ENCODE measurements around the gene RGS3.

- TF ChIP-seq CTCF (IDR thresholded peaks at IDR 0.05) (no peak), NFYB (CRISPR knock-in tag; conservative IDR thresholded peaks at IDR 0.05; ENCODE audit: low read depth) (no peak), HMGXB4 (CRISPR knock-in tag; IDR thresholded peaks at IDR 0.05) (no peak), NFE2L1 (CRISPR knock-in tag; IDR thresholded peaks at IDR 0.05) (no peak), ZNF138 (CRISPR knock-in tag; conservative IDR thresholded peaks at IDR 0.05) (no peak), MYBL2 (CRISPR knock-in tag; IDR thresholded peaks at IDR 0.05) (no peak), TCF7 (CRISPR knock-in tag; IDR thresholded peaks at IDR 0.05; ENCODE audit: low read depth) (no peak), FOXK1 (CRISPR knock-in tag; IDR thresholded peaks at IDR 0.05) (no peak)
- TF ChIP-seq, protein P1, sequence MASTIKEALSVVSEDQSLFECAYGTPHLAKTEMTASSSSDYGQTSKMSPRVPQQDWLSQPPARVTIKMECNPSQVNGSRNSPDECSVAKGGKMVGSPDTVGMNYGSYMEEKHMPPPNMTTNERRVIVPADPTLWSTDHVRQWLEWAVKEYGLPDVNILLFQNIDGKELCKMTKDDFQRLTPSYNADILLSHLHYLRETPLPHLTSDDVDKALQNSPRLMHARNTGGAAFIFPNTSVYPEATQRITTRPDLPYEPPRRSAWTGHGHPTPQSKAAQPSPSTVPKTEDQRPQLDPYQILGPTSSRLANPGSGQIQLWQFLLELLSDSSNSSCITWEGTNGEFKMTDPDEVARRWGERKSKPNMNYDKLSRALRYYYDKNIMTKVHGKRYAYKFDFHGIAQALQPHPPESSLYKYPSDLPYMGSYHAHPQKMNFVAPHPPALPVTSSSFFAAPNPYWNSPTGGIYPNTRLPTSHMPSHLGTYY (CRISPR knock-in tag; IDR thresholded peaks at IDR 0.05), result no peak
- TF ChIP-seq, protein P2, sequence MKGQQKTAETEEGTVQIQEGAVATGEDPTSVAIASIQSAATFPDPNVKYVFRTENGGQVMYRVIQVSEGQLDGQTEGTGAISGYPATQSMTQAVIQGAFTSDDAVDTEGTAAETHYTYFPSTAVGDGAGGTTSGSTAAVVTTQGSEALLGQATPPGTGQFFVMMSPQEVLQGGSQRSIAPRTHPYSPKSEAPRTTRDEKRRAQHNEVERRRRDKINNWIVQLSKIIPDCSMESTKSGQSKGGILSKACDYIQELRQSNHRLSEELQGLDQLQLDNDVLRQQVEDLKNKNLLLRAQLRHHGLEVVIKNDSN (CRISPR knock-in tag; IDR thresholded peaks at IDR 0.05), result no peak
Measured at GRCh38 chr9:113492343-113493202, 29.0 kb downstream of the RGS3 start.
